Smooth muscle cell (in vitro differentiated cells): ENCODE data around the gene SCAF4. TPM values are rescaled to one million over a fixed set of nuclear protein-coding genes. Genes with fewer than 3 reads are reported as not detected.

Source experiments
- DNase-seq: peaks from one replicate; lab custom pipeline; 2025; ENCODE audit not compliant: unreplicated experiment; lab: John Stamatoyannopoulos, UW
- H2AFZ ChIP-seq: fragments of 200-600 bp; sonication (generic); 2 replicates; pipeline ENCODE4 v1.6.0; 2016; ENCODE audit warnings: antibody characterized with exemption, low read depth, mild to moderate bottlenecking
- H3F3A ChIP-seq: fragments of 200-600 bp; sonication (generic); 2 replicates; pipeline ENCODE4 v1.6.0; 2017; ENCODE audit warnings: antibody characterized with exemption, low read depth
- H3K27ac ChIP-seq: fragments of 200-600 bp; sonication (generic); 2 replicates; pipeline ENCODE4 v1.5.1; 2016; ENCODE audit warnings: low read depth, mild to moderate bottlenecking
- H3K27me3 ChIP-seq: fragments of 200-600 bp; sonication (generic); 2 replicates; pipeline ENCODE4 v1.6.1; 2016; ENCODE audit warnings: low read depth, mild to moderate bottlenecking
- H3K36me3 ChIP-seq: fragments of 200-600 bp; sonication (generic); 2 replicates; pipeline ENCODE4 v1.5.1; 2016; ENCODE audit warnings: low read depth
- H3K4me1 ChIP-seq: fragments of 200-600 bp; sonication (generic); 2 replicates; pipeline ENCODE4 v1.5.1; 2016; ENCODE audit warnings: low read depth
- H3K4me2 ChIP-seq: fragments of 200-600 bp; sonication (generic); 2 replicates; pipeline ENCODE4 v1.6.0; 2016; ENCODE audit warnings: mild to moderate bottlenecking
- H3K4me3 ChIP-seq: fragments of 200-600 bp; sonication (generic); 2 replicates; pipeline ENCODE4 v1.5.1; 2016; ENCODE audit warnings: mild to moderate bottlenecking
- H3K79me2 ChIP-seq: fragments of 200-600 bp; sonication (generic); 2 replicates; pipeline ENCODE4 v1.6.0; 2016; ENCODE audit warnings: low read depth, mild to moderate bottlenecking
- H3K9ac ChIP-seq: fragments of 200-600 bp; sonication (generic); 2 replicates; pipeline ENCODE4 v1.6.0; 2016; ENCODE audit warnings: low read depth
- H3K9me3 ChIP-seq: fragments of 200-600 bp; sonication (generic); replicated peaks from 2 replicates; pipeline ENCODE4 v1.5.1; 2016; ENCODE audit warnings: low read depth
- H4K20me1 ChIP-seq: fragments of 200-600 bp; sonication (generic); 2 replicates; pipeline ENCODE4 v1.6.0; 2016; ENCODE audit warnings: low read depth
- CTCF ChIP-seq: fragments of 200-600 bp; sonication (generic); IDR thresholded peaks from 2 replicates; pipeline ENCODE4 v1.5.1; 2017; ENCODE audit warnings: borderline replicate concordance, mild to moderate bottlenecking, antibody characterized with exemption; ENCODE audit not compliant: insufficient read depth, poor library complexity, severe bottlenecking
- WGBS: methylation state at CpG from one replicate; pipeline ENCODE4 v1.1.7; 2016; ENCODE audit warnings: low lambda C conversion rate; 5-methylcytosine and 5-hydroxymethylcytosine counted together
- polyA plus RNA-seq: library from polyadenylated mRNA; unstranded; fragments of >200 nt; fragmentation: Nextera tagmentation; extraction: Ambion mirVana; gene quantifications from 2 replicates; pipeline ENCODE4 v1.2.1, GENCODE V29; 2016
- total RNA-seq: library from RNA; depleted of rRNA; stranded (reverse); fragments of >200 nt; gene quantifications from 2 replicates; pipeline ENCODE4 v1.2.3, GENCODE V29; 2014

Gene SCAF4
- total and polyA plus RNA-seq, 2 experiments from 2014 or later = 8.7 to 21.8 TPM

GRCh38 chr21:31752967-31753366 lies 21.0 kb upstream of the SCAF4 start:
- H3K4me3 ChIP-seq = no peak overlapping the region
- no peaks in the 10 kb centered on the region for H3K9me3 ChIP-seq
- TF ChIP-seq CTCF = no peak
- H3K4me2 ChIP-seq = no peak overlapping the region
- H2AFZ ChIP-seq = no peak overlapping the region
- H3K36me3 ChIP-seq = no peaks in the 10 kb centered on the region
- no peaks in the 10 kb centered on the region for H3F3A ChIP-seq
- no peak overlapping the region for H3K9ac ChIP-seq
- H3K79me2 ChIP-seq = no peaks in the 10 kb centered on the region
- no peaks in the 10 kb centered on the region for H3K27me3 ChIP-seq
- no peaks in the 10 kb centered on the region for H4K20me1 ChIP-seq
- no peak for DNase-seq
- WGBS = 78% methylated on average over 3 of the region's 3 CpGs
- H3K27ac ChIP-seq = no peak overlapping the region
- H3K4me1 ChIP-seq = no peaks in the 10 kb centered on the region

- Histone ChIP-seq H3K9me3 (no peaks in the 10 kb centered on the region), H3K36me3 (no peaks in the 10 kb centered on the region), H3K4me3 (no peak overlapping the region), H3K27me3 (no peaks in the 10 kb centered on the region), H3K27ac (no peak overlapping the region), H4K20me1 (no peaks in the 10 kb centered on the region), H3K9ac (no peak overlapping the region), H3K79me2 (no peaks in the 10 kb centered on the region), H3K4me2 (no peak overlapping the region), H3F3A (no peaks in the 10 kb centered on the region), H2AFZ (no peak overlapping the region), H3K4me1 (no peaks in the 10 kb centered on the region)
- 75% methylated on average over 4 of the region's 4 CpGs for WGBS
- TF ChIP-seq CTCF = no peak
- no peak for DNase-seq
These were observed 20.4 kb upstream of the SCAF4 start for GRCh38 chr21:31752352-31752751.

- no peak overlapping the region for H3K27ac ChIP-seq
- no peak for TF ChIP-seq CTCF
- no peaks in the 10 kb centered on the region for H3K79me2 ChIP-seq
- no peaks in the 10 kb centered on the region for H3K4me1 ChIP-seq
- DNase-seq = no peak
- H3K4me2 ChIP-seq = no peak overlapping the region
- H3K27me3 ChIP-seq = no peaks in the 10 kb centered on the region
- H3K9me3 ChIP-seq = no peaks in the 10 kb centered on the region
- H3K4me3 ChIP-seq = no peak overlapping the region
- H3K9ac ChIP-seq = no peak overlapping the region
- H3K36me3 ChIP-seq = no peaks in the 10 kb centered on the region
- H2AFZ ChIP-seq = no peak overlapping the region
- no peaks in the 10 kb centered on the region for H3F3A ChIP-seq
- no peaks in the 10 kb centered on the region for H4K20me1 ChIP-seq
These were observed 18.9 kb upstream of the SCAF4 start for GRCh38 chr21:31750843-31751242.

GRCh38 chr21:31744182-31744800 lies 12.4 kb upstream of the SCAF4 start:
- Histone ChIP-seq H4K20me1 (no peaks in the 10 kb centered on the region), H3K4me2 (no peak overlapping the region), H3K27me3 (no peaks in the 10 kb centered on the region), H3K4me1 (no peaks in the 10 kb centered on the region), H3K9me3 (no peaks in the 10 kb centered on the region), H3K79me2 (no peaks in the 10 kb centered on the region), H3F3A (no peaks in the 10 kb centered on the region), H3K9ac (no peak overlapping the region), H3K36me3 (no peaks in the 10 kb centered on the region), H3K27ac (no peak overlapping the region), H2AFZ (no peak overlapping the region), H3K4me3 (no peak overlapping the region)
- no peak for TF ChIP-seq CTCF
- DNase-seq = no peak
- WGBS = 60% methylated on average over 5 of the region's 5 CpGs
